Thoracic aorta (tissue), 2 donors: Measurements from ENCODE around the gene SNX8. TPM values are rescaled to one million over a fixed set of nuclear protein-coding genes. Genes with fewer than 3 reads are reported as not detected.
A peak's percentile ranks its signal among the peaks of the same experiment; 100 is the strongest.

Source experiments
- ATAC-seq: fragments of 150-250 bp; one replicate; pipeline ENCODE4 v1.8.0; 2017; ENCODE audit warnings: low read depth; ENCODE audit not compliant: insufficient number of reproducible peaks, low FRiP score
- DNase-seq: peaks from one replicate; pipeline ENCODE4 v3.0.0-alpha.2; 2020; ENCODE audit warnings: low spot score
- H3K27ac ChIP-seq, 2 donors: fragments of 200-600 bp; sonication (generic); 1 replicate in 1 of 2; 2 replicates in 1 of 2; pipeline ENCODE4 v1.5.1; 2016; ENCODE audit warnings: mild to moderate bottlenecking in 2 of 2, moderate library complexity in 2 of 2
- H3K27me3 ChIP-seq: fragments of 200-600 bp; sonication (generic); replicated peaks from 2 replicates; pipeline ENCODE4 v1.6.0; 2016; ENCODE audit warnings: mild to moderate bottlenecking; ENCODE audit not compliant: insufficient read depth
- H3K36me3 ChIP-seq: fragments of 200-600 bp; sonication (generic); one replicate; pipeline ENCODE4 v1.5.1; 2016
- H3K4me1 ChIP-seq, 2 donors: fragments of 200-600 bp; sonication (generic); 1 replicate in 1 of 2; 2 replicates in 1 of 2; pipeline versions ENCODE4 v1.5.1 to v1.6.0; 2016; ENCODE audit warnings: low read depth in 2 of 2, mild to moderate bottlenecking in 1 of 2; ENCODE audit not compliant: control insufficient read depth in 1 of 2
- H3K4me3 ChIP-seq: fragments of 200-600 bp; sonication (generic); 2 replicates; pipeline ENCODE4 v1.5.1; 2016; ENCODE audit warnings: mild to moderate bottlenecking
- H3K9me3 ChIP-seq: fragments of 200-600 bp; sonication (generic); 2 replicates; pipeline ENCODE4 v1.5.1; 2016
- total RNA-seq, 2 donors: library from RNA; depleted of rRNA; stranded (reverse); fragments of >200 nt; gene quantifications; one replicate each; pipeline versions ENCODE4 v1.1.0 to v1.2.3, GENCODE V29; 2016
- TF ChIP-seq, protein P1 (sequence below): fragments of 200-600 bp; sonication (generic); IDR thresholded peaks from one replicate; pipeline ENCODE4 v1.5.1; 2019; ENCODE audit warnings: antibody characterized with exemption

Gene SNX8
- total RNA-seq, 2 donors from 2014 or later: 6.5 to 29.6 TPM

DNA sequence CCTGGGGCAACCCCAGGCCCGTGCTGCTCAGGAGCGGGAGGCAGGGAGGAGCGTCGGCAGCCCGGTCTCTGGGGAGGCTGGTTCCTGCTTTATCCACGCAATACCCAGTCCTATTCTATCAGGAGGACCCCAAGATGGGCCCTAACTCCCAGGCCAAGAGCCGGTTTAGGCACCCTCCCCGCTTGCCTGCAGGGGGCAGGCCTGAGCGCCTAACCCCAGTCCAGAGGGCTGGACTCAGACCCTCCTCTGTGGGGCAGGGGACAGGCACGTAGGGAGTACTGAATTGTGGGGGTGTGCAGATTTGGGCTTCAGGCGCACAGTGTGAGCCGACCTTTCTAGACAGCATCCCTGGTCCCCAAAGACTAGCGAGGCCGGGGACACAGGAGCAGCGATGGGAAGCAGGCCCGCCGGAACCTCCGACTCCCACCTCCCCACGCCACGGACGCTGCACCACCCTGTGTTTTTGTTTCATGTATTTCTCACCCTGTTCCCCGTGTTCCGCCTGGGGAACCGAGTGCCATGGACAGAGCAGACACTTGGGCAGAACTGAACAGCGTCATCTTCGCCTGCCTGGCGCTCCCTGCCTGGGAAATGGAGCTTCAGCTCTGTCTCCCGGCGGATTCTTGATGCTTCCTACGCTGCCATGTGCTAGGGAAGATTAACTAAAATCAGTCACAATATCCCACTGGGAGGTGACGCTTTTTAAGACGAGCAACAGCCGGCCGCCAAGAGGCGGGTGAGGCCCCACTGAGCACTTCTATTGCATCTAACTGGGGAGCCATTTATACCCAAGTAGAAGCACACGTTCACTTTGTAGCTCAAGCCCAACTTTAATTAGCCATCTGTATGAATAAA, 66.9 kb downstream of the SNX8 start:
- no peaks in the 10 kb centered on the region for H3K27me3 ChIP-seq
- H3K4me3 ChIP-seq: no peak overlapping the region
- no peaks in the 10 kb centered on the region for H3K9me3 ChIP-seq
- ATAC-seq (no peak), DNase-seq (no peak)
- TF ChIP-seq, protein P1, sequence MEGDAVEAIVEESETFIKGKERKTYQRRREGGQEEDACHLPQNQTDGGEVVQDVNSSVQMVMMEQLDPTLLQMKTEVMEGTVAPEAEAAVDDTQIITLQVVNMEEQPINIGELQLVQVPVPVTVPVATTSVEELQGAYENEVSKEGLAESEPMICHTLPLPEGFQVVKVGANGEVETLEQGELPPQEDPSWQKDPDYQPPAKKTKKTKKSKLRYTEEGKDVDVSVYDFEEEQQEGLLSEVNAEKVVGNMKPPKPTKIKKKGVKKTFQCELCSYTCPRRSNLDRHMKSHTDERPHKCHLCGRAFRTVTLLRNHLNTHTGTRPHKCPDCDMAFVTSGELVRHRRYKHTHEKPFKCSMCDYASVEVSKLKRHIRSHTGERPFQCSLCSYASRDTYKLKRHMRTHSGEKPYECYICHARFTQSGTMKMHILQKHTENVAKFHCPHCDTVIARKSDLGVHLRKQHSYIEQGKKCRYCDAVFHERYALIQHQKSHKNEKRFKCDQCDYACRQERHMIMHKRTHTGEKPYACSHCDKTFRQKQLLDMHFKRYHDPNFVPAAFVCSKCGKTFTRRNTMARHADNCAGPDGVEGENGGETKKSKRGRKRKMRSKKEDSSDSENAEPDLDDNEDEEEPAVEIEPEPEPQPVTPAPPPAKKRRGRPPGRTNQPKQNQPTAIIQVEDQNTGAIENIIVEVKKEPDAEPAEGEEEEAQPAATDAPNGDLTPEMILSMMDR: peak; percentile 34
- peaks cover 15 to 23% of the 10 kb centered on the region in 2 donors for H3K4me1 ChIP-seq
- H3K36me3 ChIP-seq: no peaks in the 10 kb centered on the region
- H3K27ac ChIP-seq: no peak overlapping the region

DNA sequence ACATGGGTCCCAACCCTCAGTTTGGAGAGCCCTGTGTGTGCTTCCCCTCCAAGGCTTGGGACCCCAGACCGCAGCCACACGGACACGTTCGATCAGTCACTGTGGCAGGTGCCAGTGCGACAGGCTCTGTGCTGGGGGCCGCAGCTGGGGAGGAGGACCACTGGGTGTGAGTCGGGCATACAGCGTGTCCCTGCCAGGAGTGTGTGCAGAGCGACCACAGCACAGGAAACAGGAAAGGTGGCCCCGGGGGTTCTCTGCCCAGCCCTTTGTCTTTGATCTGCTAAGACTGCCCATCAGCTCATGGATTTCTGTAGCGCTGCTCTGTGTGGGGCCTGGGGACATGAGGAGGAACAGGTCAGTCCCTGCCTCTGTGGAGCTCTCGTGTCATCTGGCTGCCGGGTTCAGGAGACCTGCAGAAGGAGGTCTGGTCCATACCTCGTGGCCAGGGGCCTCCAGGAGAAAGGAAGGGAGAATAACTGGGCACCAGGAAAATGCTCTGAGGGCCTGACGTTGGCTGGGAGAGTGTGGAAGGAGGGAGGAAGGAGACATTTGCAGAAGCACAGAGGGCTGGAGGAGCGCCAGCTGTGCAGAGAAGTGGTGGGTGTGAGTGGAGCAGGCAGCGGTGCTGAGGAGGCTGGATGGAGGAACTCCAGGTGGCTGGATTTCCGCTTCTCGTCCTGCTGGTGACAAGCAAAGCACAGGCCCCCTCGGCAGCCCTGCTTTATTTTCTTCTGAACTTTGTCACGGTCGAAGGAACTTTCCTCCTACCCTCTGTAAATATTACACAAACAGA, 68.2 kb downstream of the SNX8 start:
- Histone ChIP-seq H3K36me3 (no peaks in the 10 kb centered on the region), H3K27me3 (no peaks in the 10 kb centered on the region), H3K4me1 (peaks cover 19 to 29% of the 10 kb centered on the region in 2 donors), H3K4me3 (no peak overlapping the region), H3K27ac (no peak overlapping the region), H3K9me3 (no peaks in the 10 kb centered on the region)
- TF ChIP-seq, protein P1: no peak
- DNase-seq (no peak), ATAC-seq (no peak)

DNA sequence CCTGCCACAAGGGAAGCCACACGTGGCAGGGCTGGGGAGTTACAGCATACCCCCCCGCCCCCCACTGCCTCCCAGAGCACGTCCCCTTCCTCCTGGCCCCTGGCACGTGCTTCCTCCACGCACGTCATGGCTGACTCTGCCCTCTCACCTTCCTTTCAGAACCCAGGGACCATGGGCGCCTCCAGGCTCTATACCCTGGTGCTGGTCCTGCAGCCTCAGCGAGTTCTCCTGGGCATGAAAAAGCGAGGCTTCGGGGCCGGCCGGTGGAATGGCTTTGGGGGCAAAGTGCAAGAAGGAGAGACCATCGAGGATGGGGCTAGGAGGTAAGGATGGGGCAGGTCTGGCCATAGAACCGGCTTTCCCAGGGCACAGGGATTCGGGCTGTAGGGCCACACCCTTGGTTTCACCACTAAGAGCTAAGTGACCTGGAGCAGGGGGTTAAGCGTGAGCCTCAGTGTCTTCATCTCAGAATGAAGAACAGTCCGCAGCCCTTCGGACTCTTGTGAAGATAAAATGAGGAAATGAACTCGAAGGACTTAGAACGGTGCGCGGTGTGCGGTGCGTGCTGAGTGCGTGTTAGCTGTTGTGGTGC, 69.7 kb downstream of the SNX8 start:
- H3K9me3 ChIP-seq: no peaks in the 10 kb centered on the region
- peaks cover under 1% of the 10 kb centered on the region for H3K36me3 ChIP-seq
- H3K27me3 ChIP-seq: no peaks in the 10 kb centered on the region
- TF ChIP-seq, protein P1: no peak
- ATAC-seq: no peak
- DNase-seq: no peak
- H3K4me3 ChIP-seq: no peak overlapping the region
- H3K27ac ChIP-seq: no peak overlapping the region
- peaks cover 23 to 35% of the 10 kb centered on the region in 2 donors for H3K4me1 ChIP-seq

GRCh38 chr7:2243458-2243857, 70.8 kb downstream of the SNX8 start:
- no peaks in the 10 kb centered on the region for H3K27me3 ChIP-seq
- DNase-seq (no peak), ATAC-seq (no peak)
- H3K36me3 ChIP-seq: peaks cover 9% of the 10 kb centered on the region
- no peak overlapping the region for H3K4me3 ChIP-seq
- H3K9me3 ChIP-seq: no peaks in the 10 kb centered on the region
- no peak overlapping the region for H3K27ac ChIP-seq
- TF ChIP-seq, protein P1: no peak
- H3K4me1 ChIP-seq: peaks cover 12 to 24% of the 10 kb centered on the region in 2 donors
